Umbilical cord (tissue), 2 donors: ENCODE measurements around the gene RBM22. TPM values are rescaled to one million over a fixed set of nuclear protein-coding genes. Genes with fewer than 3 reads are reported as not detected.
"Not testable (repeated sequence)": the region's sequence is repeated elsewhere in the genome, so short reads cannot be mapped to it uniquely, and the experiment has no call there.

Experiments used
- DNase-seq: peaks from one replicate; pipeline ENCODE4 v3.0.0-alpha.2; 2015; ENCODE audit warnings: low spot score
- total RNA-seq: library from RNA; depleted of rRNA; stranded (reverse); fragments of >200 nt; gene quantifications from one replicate; pipeline ENCODE4 v1.2.3, GENCODE V29; 2014; ENCODE audit warnings: low replicate concordance; ENCODE audit not compliant: insufficient read depth

RBM22 gene
- 13.2 TPM for total RNA-seq

DNA sequence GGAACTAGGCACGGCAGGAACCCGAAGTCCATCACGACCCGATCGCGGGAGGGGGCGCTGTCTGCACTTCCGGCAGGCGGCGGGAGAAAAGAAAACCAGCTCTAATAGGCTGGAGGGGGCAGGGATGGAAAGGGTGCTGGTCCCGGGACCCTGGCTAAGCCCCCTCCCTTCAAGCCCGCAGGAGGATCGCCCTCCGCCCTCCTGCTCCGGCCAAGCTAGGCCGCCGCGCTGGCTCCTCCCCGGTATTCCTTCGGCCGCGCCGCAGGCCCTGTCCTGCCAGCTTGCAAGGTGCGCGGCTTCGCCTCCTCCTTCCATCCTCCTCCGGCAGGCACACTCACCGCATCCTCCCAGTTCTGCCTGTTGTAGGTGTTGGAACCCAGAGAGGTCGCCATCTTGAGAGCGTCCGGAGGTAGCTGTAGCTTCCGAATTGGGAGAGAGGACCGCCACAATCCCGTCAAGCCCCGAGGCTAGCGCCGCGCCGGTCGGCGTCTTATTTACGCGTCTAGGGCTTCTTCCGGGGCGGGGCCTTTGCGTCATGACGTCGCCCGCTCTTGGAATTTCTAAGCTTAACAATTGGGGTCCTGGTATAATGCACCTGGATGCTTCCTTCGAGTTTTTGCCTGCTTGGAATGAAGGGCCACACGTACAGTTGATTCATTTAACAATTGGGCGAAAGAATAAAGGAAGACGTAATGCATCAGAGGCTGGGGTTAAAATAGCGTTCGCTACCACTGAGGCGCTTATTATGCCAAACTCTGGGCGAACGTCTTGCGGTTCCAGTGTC, at the start of gene RBM22:
Gene RBM22 (minus strand): TSS at position 469 of the 784 bp plus-strand sequence. CDS start 77 bp downstream, at position 392.
- peak; percentile 96 for DNase-seq

- no peak for DNase-seq
Observed at GRCh38 chr5:150750469-150750868, 49.6 kb upstream of the RBM22 start.

DNA sequence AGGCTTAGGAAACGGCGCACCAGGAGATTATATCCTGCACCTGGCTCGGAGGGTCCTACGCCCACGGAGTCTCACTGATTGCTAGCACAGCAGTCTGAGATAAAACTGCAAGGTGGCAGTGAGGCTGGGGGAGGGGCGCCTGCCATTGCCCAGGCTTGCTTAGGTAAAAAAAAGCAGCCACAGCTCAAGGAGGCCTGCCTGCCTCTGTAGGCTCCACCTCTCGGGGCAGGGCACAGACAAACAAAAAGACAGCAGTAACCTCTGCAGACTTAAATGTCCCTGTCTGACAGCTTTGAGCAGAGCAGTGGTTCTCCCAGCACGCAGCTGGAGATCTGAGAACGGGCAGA, 42.3 kb upstream of the RBM22 start:
- DNase-seq, result not testable (repeated sequence)

DNA sequence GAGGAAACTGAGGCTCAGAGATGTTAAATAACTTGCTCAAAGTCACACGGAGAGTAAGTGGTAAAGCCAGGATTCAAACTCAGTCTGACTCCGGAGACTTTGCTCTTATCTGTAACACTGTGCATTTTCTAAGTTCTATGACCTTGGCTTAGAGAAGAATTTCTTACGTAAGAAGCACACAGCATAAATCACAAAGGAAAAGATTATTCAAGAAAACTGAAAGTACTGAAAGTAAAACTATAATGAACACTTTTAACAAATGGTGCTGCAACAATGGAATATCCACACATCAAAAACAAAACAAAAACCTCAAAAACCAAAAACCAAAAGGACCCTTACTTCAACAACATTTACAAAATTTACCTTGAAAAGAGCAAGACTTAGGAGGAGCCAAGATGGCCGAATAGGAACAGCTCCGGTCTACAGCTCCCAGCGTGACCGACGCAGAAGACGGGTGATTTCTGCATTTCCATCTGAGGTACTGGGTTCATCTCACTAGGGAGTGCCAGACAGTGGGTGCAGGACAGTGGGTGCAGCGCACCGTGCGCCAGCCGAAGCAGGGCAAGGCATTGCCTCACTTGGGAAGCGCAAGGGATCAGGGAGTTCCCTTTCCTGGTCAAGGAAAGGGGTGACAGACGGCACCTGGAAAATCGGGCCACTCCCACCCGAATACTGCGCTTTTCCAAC, 41.7 kb upstream of the RBM22 start:
- DNase-seq, result peak; percentile 67

DNA sequence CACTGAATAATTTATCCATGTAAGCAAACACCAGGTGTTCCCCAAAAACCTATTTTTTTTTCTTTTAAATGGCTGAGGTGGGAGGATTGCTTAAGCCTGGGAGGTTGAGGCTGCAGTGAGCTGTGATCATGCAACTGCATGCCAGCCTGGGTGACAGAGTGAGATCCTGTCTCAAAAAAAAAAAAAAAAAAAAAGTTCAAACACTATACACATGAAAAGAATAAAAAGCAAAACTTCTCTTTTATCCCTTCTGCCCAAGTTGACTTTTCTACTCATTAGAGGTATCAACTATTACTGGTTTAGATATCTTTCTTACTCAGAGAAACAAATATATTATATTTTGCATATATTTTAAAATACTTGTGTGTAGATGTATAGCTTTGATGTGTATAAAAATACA, 40.1 kb upstream of the RBM22 start:
- DNase-seq, result no peak

DNA sequence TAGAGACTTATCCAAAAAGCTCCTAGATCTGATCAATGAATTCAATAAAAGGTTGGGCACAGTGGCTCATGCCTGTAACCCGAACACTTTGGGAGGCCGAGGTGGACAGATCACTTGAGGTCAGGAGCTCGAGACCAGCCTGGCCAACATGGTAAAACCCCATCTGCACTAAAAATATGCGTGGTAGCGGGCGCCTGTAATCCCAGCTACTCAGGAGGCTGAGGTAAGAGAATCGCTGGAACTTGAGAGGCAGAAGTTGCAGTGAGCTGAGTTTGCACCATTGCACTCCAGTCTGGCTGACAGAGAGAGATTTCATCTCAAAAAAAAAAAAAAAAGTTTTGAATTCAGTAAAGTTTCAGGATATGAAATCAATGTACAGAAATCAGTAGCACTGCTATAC, 38.0 kb upstream of the RBM22 start:
- DNase-seq, result no peak

GRCh38 chr5:150734579-150735384, 33.9 kb upstream of the RBM22 start:
- peak; percentile 26 for DNase-seq

DNA sequence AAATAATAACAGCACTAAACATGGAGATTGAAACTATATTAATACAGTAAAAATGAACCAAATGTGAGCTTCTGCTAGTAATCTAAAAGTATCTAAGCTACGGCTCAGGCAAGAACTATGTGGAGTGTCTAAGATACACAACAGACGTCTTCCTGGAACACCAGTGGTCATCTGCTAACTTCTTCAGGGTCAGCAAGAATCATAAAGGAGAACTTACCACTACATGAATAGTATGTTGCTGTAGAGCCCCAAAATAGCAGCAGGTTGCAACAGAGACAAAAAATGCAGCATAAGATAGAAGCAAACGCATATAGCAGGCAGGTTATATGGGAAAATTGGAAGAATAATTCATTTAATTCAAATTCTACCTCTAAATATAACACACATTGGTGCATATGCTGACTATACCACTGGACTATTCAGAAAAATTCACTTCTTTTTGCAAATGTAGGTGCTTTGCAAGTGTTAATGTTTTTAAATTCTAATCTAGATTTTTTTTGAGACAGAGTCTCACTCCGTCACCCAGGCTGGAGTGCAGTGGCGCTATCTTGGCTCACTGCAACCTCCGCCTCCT, 30.9 kb upstream of the RBM22 start:
- DNase-seq, result peak; percentile 76

DNA sequence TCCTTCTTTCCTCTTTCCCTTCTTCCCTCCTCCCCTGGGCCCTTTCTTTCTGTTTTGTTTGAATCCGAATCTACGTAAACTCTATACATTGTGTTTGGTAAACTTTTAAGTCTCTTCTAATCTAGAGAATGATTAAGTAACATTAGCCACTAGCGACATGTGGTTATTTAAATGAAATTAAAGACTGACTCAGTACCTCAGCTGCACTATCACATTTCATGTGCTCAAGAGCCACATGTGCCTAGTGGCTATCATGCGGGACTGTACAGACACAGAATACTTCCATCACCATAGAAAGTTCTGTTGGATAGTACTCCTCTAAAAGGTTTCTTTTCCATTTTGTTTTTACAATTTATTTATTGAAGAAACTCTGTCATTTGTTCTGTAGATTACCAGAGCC, 29.0 kb upstream of the RBM22 start:
- no peak for DNase-seq

DNA sequence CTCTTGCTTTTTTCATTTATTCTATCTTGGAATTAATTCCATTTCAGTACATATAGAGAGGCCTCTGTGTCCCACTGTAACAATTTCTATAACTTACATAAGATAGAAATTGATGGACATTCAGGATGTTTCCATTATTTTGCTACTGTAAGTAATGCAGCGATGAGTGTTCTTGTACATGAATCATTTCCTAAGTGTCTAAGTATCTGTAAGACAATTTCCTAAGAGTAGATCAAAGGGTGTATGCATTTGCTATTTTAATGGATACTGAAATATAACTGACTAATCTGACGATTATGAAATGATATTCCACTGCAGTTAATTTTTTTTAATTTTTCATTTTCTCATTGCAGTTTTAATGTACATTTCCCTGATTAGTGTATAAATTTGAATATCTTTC, 23.0 kb upstream of the RBM22 start:
- DNase-seq, result no peak

GRCh38 chr5:150710165-150710564, 9.3 kb upstream of the RBM22 start:
- DNase-seq, result no peak

- DNase-seq, result peak; percentile 22
Observed at GRCh38 chr5:150706776-150707390, 6.0 kb upstream of the RBM22 start.

DNA sequence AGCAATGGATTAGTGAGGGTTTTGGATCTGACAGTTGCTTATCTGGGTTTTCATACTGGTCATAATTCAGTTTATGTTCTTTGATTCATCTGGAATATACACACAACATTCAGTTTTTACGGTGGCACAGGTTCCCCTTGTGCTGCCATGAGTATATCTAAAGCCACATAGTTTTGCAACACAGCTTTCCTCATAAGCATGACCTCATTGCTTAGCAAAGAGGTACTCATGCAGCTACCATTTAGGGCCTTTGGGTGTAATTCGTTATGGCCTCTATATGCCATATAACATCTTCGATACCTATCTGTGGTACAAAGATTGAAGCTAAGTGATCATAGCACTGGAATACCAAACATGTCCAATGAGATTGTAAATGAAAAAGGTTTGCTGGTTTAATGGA, 2.9 kb upstream of the RBM22 start:
- DNase-seq, result no peak

- no peak for DNase-seq
Observed at GRCh38 chr5:150700246-150700593, 642 bp downstream of the RBM22 start.

DNA sequence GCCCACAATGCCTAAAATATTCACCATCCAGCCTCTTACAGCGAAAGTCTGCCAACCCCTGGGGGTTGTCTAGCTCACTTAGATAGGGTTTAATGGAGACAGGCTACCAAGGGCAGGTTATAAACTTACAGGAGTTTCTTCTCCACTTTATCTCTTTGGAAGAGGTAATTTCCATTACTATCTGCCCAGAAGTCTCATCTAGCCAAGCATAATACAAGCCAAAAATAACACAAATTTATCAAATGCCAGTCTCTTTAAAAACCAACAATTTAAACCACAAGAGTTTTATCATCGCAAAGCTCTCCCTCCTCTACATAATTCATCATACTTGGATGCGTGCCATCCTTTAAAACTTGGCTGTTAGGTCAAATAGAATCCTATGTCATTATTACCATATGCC, 6.2 kb downstream of the RBM22 start:
- no peak for DNase-seq

DNA sequence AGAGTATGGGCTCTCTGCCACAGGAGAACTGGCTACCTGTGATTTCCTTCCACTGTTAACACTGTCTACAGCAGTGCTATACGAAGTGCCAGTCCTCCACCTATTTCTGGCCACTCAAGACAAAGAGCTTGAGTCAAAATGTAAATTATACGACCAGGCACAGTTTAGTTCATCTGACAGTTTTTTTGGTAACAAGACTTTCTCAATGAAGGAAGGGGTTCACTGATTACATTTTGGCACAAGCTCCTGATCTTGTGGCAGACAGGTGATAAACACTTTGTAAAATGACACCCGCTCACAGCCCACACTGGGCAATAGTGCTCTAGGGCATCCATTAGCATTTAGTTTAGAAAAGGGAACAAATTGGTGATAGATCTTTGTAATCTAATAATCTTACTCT, 8.6 kb downstream of the RBM22 start:
- DNase-seq, result no peak

GRCh38 chr5:150690760-150691159, 10.1 kb downstream of the RBM22 start:
- DNase-seq, result no peak

DNA sequence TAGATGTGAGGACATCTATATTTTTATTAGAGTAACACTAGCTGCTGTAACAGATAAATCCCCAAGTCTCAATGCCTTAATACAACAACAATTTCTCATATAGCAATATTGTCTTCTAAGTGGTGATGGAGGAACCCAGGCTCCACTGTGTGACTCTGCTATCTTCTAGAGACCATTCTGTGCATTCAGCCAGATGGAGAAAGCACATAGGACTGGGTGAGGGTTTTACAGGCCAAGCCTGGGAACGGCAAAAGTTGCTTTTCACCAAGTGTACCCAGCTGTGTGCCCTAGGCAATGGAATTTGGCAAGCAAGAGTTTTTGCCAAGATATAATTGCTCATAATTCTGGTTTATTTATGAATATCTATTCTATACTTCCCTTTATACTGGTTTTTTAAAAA, 11.7 kb downstream of the RBM22 start:
- DNase-seq, result no peak

GRCh38 chr5:150676578-150676977, 24.3 kb downstream of the RBM22 start:
- no peak for DNase-seq

GRCh38 chr5:150675069-150675468, 25.8 kb downstream of the RBM22 start:
- no peak for DNase-seq

GRCh38 chr5:150674341-150674821, 26.5 kb downstream of the RBM22 start:
- no peak for DNase-seq

DNA sequence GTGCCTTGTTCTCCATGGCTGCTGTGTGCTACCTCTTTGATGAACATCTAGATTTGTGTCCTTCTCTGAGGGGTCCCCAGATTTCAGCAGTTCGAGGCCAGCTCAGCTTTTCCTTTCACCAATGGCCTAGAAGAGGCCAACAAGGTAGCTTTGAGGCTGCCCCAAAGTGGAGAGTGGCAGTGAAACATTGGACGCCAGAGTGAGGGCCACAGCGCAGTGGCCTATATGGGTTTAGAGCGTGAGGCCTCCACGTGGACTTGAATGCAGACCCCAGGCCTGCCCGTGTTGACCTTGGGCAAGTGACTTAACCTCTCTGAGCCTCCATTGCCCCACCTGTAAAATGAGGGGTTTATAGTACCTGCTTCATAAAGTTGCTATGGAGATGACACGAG, 28.0 kb downstream of the RBM22 start:
- no peak for DNase-seq
